NCI-H82 treated with DMSO at 0.1 percent for 48 hours (cell line): ENCODE measurements around the gene PPARGC1A.

Experiments used
- DNase-seq: peaks from one replicate; lab custom pipeline; 2025; ENCODE audit not compliant: unreplicated experiment; lab: John Stamatoyannopoulos, UW

The PPARGC1A gene, protein sequence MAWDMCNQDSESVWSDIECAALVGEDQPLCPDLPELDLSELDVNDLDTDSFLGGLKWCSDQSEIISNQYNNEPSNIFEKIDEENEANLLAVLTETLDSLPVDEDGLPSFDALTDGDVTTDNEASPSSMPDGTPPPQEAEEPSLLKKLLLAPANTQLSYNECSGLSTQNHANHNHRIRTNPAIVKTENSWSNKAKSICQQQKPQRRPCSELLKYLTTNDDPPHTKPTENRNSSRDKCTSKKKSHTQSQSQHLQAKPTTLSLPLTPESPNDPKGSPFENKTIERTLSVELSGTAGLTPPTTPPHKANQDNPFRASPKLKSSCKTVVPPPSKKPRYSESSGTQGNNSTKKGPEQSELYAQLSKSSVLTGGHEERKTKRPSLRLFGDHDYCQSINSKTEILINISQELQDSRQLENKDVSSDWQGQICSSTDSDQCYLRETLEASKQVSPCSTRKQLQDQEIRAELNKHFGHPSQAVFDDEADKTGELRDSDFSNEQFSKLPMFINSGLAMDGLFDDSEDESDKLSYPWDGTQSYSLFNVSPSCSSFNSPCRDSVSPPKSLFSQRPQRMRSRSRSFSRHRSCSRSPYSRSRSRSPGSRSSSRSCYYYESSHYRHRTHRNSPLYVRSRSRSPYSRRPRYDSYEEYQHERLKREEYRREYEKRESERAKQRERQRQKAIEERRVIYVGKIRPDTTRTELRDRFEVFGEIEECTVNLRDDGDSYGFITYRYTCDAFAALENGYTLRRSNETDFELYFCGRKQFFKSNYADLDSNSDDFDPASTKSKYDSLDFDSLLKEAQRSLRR

DNA sequence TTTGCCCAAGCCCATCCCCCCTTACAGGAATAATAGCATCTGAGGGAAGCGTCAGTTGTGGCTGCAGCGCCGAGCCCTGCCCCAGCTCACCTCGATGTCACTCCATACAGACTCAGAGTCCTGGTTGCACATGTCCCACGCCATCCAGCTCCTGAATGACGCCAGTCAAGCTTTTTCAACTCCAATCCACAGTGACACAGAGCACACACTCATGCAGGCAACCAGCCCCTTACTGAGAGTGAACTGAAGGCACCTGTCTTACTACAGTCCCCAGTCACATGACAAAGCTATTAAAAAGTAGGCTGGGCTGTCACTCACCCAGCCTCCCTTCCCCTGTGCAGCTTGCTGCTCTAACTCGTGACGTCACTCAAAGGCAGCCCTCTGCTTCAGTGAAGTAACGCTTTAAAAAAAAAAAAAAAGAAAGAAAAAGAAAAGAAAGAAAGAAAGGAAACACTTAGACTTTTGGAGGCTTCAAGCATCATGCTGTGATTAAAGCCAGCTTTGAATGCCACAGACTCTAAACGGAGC lies at the start of gene PPARGC1A:
Gene PPARGC1A, minus strand, starts transcription at position 234 of the 528 bp plus-strand sequence. Its CDS starts 90 bp downstream, at position 144.
- DNase-seq, result no peak

DNA sequence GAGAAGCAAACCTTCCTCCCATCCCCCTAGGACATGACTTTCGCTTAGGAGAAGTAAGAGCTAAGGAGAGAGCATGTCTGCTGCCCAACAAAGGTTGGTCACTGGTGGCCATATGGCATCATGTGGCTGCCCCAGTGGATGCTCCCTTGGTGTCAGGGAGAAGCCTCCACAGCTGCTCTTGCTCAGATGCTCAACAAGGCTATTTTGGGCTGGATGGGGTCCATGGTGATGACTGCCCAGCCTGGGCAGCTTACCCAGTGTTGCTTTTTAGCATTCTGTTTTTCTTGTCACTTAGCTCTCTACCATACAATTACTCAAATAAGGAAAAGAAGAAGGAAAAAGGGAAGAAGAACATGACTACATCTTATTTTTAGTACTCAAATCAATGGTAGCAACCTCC lies 48.9 kb upstream of the PPARGC1A start:
- no peak for DNase-seq

DNA sequence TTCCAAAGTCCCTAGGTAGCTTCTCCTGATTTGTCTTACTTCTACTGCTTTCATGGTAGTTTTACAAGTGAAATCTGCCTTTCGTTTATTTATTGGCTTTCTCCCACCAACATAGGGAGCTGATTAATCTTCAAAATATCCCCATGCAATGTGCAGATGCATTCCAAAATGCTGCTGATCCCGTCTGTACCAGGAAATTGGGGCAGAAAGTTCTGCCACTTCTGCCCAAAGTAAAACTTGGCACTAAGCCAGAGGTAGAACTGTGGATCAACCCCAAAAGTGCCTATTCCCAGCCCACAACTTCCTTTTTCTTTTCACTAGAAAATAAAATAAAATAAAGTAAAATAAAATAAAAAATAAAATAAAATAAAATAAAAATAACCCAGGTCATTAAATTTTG lies 47.3 kb upstream of the PPARGC1A start:
- DNase-seq, result no peak

DNA sequence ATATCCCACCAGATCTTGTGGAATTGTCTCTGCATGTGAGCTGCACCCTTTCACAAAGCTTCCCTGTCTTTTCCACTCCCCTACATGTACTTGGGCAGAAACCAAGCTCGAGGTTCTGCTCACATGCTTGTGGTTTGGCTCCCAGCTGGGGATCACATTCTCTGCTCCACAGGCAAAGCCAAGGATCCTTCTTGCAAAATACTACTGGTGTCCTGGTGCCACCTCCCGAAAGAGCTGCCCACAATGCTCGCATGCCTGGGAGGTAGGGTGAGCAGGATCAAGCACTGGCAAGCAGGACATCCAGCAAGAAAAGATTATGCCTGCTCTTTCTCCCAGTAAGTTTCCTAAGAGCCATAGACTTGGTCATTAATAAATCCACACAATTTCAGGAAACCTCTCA lies 45.1 kb upstream of the PPARGC1A start:
- DNase-seq, result no peak

DNA sequence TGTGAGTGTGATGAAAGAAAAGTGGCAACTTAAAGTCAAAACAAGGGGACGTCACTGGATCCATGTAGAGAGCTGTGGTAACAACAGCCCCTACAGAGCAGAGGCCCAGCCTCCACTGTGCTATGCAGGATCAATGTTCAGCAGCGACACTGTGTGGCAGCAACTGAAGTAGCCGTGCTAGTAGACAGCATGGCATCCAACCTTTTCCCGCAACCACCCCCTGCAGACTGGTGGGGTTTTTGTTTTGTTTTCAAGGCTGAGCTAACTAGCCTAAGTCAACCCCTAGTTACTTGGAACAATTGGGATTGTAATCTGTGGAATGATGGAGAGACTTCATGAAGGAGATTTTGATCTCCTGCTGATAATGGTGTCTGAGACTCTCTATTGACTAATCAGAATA lies 44.4 kb upstream of the PPARGC1A start:
- DNase-seq, result no peak

DNA sequence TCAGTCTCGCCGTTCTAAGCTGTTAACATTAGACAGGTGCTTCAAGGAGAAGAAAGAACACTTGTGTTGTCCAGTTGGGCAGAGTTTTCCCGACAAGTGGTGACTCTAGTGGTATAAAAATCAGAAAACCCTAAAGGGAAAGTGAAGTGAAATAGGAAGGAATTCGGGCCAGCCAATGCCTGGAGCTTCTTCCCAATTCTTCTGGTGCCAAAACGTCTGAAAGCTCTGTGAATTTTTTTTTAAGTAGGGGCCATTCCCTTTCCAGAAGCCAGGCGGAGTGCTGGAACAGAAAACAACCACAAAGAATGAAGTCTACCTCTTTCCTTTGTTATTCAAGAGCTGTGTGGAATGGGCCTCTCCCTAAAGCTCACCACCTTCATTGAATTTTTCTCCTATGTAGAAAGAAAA lies 43.1 kb upstream of the PPARGC1A start:
- DNase-seq, result no peak

DNA sequence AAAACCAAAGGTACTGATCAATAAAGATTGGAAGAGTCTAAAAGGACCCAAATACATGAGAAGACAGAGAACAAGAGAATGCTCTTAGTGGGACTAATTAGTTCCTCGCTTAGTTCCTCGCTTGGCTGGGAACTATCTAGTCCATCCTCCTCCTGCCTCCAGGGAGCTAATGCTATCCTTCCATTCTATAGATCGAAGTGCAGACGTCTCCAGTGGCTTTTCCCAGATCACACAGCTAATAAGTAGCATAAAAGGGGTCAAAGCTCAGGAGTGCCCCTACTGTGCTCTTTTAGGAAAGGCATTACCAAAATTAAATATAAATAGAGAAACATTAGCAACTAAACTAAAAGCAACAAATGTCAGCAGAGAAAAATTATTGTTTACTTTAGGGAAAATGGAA lies 42.3 kb upstream of the PPARGC1A start:
- DNase-seq, result no peak

DNA sequence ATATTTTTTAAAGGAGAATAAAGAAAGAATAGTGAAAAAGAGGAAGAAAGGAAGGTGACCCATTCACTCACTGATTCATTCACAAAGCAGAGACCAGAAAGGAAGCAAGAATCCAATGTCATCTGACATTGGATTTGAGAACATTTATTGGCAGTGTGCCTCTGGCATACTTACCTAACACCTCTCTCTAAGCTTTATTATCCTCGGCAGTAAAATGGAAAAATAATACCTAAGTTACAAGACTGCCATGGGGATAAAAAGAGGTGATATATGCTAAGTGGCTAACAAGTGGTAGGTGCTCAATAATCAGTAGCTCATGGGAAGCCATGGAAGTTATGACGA lies 41.6 kb upstream of the PPARGC1A start:
- no peak for DNase-seq

DNA sequence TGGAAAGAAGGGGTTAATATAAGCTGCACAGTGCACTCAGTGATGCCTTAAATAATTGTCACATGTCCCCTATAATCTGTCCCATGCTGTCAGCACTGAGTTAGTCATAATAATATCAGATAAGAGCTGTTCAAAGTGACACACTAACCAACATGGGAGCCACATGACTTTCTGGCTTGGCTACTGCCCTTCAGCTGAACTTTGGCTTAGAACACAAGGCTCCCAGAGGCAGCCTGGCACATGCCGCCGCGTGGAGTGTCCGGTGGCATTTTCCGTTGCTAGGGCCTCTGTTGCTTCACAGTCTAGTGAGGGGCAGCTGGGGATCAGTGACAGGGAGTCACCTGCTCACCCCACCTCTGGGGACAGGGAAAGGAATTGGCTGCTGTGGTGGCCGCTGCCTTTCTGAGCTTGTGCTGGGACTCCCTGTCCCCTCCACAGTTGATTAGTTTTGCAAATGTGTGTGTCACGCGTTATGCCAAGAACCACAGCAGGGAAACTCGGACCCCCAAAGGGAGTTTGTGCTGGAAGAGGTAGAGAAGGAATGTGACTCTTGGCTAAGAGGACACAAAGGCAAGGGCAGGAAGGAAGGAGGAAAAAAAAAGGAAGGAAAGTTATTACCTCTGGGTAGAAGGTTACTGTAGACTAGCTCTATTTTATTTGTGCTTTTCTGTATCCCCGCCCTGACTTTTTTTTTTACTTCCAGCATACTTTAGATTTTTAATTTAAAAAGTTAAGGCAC lies 41.1 kb upstream of the PPARGC1A start:
- no peak for DNase-seq

DNA sequence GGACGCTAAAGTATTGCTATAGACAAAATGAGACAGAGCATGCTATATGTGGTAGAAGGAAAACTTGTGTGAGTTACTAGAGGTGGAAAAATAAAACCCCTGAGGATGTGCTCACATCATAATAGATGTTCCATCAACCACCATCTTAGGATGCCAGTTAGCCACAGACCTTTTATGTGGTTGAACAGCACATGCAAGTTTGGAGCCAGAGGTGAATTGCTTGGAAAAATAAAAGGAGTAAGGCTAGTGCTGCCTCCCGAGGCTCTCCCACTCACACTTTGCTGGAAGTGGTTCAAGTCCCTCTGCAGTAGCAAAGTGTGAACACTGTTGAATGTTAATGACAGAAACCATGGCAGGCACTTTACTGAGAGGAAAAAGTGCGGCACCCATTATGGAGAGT lies 39.4 kb upstream of the PPARGC1A start:
- DNase-seq, result no peak

DNA sequence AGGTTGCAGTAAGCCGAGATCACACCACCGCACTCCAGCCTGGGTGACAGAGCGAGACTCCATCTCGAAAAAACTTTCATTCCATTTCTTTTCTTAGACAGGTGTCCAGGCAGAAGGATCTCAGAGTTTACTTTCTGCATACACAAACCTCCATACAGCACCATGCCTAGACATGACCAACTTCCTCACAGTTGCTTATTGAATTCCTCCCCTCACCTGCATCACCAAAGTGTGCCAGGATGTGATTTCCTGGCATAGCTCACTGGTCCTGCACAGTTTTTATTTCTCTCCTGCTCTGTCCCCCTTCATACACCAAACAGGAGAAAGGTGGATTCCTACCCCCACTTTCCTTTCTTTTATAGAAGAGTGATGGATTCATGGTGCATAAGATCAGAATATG lies 34.7 kb upstream of the PPARGC1A start:
- DNase-seq, result no peak

DNA sequence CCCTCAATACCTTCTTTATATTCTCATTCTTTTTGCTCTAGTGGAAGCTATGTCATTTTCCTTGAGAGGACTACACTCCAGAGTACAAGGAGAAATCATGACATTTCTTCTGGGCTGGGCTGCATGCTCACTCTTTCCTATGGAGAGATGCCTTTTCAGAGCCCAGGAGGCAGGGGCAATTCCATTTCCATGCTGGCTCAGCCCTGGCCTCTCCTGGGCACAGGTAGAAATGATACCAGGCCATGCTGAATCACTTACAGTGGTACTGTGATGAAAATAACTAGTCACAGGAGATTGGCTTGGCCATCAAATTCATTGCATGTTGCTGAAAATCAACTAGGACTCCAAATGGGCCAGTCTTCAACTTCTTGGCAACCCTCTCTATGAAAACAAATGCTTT lies 34.0 kb upstream of the PPARGC1A start:
- DNase-seq, result no peak

DNA sequence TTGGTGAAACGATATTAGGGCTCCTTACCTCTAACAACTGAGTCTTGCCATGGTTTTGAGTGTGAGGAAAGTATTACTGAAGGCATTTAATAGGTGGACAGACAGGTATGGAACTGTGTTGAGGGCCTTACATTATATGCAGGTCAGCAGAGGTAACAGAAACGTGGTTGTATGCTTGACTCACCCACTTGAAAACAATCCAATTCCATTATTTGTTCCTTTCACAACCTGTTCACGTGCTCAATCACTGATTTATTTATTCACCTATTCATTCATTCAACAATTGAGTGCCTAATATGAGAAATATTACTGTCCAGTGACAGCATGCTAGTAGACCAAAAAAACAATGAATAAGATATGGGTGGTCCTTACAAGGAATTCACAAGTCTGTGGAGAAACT lies 33.3 kb upstream of the PPARGC1A start:
- no peak for DNase-seq

DNA sequence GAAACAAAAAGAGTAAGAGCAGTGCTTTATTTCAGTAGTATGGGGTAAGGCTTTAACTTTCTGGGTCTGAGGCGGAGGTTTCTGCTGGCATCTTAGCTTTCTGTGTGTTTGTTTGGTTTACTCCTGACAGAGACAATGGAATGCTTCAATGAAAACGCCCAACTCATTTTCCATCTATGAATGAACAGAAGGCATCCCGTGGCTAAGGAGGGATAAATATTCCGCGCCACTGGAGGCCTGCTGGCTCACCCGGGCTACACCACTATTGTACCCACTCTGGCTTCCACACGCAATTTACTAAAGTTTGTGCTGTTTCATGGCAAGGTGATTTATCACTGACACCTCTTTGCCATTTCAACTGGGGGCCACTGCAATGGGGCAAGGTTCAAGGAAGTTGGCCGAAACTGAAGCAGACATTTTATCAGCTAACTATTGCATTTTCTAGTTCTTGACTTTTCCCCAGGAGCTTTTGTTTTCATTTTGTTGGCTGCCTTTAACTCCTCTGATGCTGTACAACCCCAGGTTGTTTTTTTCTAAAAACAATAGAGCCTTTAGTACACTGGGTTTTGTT lies 32.8 kb upstream of the PPARGC1A start:
- no peak for DNase-seq

DNA sequence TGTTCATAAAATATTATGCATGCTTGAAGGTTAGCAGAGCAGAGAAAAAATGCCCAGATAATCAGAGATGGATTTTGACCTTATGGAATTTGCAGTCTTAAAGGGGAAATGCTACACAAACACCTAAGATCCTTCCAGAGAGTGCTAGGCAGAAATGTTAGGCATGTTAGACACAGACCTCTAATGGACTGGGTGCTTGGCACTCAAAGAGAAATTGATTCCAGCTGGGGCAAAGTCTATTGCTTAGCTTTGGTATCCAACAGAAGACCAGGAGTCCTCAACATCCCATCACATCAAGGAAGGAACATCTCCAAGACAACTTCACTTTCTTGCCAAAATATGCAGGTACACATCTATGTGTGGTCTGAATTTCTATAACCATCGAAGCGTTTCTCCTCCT lies 32.2 kb upstream of the PPARGC1A start:
- no peak for DNase-seq

DNA sequence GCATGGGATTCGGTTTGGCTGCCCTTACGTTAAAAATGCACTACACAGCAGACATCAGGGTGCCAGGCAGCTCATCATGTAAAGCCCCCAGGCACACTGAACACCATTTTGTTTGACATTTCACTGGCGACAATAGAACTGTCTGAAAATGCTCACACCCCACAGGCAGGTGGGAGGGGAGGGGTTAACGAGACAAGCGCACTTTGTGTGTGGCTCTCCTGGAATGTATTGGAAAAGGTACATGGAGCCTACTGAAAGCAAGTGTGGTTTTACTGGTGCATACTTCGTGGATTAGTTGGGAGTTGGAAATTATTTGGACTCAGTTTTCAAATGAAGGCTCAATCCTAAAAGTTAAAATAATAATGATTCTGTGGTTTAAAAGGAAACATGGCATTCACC lies 31.6 kb upstream of the PPARGC1A start:
- DNase-seq, result no peak

DNA sequence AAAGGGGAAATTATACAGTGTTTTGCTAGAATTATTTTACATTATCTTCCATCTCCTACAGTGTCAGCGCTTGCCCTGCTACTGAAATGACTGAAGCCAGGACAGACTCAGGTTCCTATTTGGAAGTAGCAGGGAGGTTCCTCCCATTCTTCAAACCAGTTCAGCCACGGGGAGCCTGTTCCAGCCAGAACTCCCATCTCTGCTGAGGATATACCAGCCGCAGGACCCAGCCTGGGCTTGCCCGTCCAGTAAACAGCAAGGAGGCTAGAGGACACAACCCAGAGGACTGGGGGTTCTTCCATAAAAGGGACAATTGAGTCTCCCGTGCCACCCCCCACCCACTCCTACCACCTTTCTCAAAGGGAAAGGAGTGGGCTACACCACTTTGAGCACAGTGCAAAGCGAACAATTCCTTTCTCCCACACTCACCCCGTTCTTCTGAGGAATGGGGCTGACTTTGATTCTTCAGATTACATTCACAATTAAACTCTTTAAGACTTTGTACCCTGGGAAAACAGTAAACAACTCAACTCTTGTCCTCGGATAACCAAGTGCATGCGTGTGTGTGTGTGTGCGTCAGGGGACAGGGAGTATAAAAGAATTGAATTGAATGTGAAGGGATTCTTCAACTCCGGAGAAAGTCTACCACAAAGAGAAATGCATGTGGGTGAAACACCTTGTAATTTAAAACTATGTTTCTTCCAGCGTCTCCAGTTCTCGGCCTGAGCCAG lies 31.0 kb upstream of the PPARGC1A start:
- DNase-seq, result no peak

DNA sequence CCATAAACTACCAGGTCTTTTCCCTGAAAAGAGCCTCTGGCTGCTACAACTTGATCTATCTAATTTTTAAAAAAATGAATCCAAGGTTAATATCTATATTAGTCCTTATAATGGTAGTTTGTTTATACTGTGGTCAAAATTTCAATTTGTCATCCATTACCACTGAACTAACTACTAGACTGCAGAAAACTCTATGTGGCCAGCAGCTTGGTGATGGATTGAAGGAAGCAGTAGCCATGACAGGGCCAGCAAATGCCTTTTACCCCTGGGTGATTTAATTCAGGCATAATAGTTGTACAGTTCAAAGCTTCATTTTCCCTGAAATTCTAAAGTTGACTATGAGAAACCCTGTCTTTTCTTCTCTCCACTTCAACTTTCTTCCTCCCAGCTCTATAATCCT lies 30.4 kb upstream of the PPARGC1A start:
- no peak for DNase-seq

DNA sequence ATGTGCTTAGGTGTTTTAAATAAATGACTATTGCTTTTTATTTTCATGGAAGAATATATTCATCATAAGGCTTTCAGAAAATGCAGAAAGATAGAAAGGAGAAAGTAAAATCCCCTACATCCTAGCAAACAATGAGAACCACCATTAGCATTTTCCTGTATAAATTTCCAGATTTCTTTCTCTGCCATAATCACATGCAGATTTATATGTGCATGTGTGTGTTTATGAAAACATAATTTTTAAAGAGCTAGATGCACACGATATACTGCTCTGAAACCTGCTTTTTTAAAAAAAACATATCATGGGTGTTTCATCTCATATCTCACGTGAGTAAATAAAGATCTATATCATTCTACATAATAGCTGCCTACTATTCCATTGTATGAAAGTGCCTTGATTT lies 26.4 kb upstream of the PPARGC1A start:
- no peak for DNase-seq

DNA sequence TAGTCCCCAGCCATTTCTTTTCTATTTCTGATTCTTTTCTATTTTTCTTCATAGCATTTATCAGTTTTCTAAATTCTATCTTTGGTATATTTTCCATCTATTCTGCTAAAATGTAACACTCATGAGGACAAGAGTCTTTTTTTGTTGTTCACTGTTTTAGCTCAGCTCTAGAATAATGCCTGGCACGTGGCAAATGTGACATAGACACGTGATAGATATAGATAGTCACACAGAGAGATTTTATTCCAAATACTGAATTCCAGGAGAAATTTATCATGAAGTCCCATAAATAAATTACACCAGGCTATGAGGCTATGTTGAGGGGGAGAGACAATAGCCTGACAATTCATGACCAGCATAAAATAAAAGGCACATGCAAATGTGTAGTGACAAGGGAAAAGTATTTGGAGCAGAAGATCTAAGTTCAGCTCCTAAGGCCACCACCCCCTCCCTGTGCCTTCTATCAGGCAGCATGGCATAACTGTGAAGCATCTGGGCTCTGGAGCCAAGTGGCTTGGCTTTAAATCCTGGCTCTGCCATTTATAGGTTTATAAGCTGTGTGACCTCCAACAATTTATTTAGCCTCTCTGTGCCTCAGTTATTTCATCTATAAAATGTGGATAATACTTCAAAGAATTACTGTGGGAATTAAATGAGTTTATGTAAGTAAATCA lies 25.7 kb upstream of the PPARGC1A start:
- DNase-seq, result no peak
